ENCODE data around the gene DIAPH3. TPM values are rescaled to one million over a fixed set of nuclear protein-coding genes. Genes with fewer than 3 reads are reported as not detected.
"Not testable (repeated sequence)": the region's sequence is repeated elsewhere in the genome, so short reads cannot be mapped to it uniquely, and the experiment has no call there.

Gene DIAPH3
- total RNA-seq, 1 donor from 2014 or later: 24.1 TPM

- Mint-ChIP-seq H3K4me3 (ENCODE audit: unreplicated experiment) (no peak overlapping the region), H3K9me3 (ENCODE audit: low read depth) (no peaks in the 10 kb centered on the region)
These were observed 37.6 kb upstream of the DIAPH3 start for GRCh38 chr13:60201286-60201685.

DNA sequence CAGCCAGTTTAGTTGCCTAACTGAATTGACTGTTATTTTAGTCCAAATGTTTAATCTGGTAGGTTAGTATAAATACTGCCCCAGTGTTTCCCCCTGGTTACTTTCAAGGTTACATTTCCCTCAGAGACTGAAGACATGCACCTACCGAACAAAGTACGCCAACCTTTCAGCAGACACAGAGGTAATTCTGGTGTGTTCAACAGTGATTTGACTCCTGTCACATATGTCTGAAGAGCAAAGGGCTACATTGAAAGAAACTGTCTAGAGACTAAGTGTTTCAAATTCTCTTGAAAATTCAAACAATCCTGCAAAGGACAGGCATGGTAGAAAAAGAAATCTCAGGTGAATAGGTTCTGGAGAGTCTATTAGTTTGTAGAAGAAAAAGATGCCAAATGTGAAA, 32.2 kb upstream of the DIAPH3 start:
- not testable (repeated sequence) for H3K27me3 Mint-ChIP-seq (ENCODE audit: low read depth); H3K4me3 Mint-ChIP-seq (ENCODE audit: unreplicated experiment); H3K36me3 Mint-ChIP-seq (ENCODE audit: low read depth)

More at GRCh38 chr13:60201286-60201685, 37.6 kb upstream of the DIAPH3 start:
- TF ChIP-seq, protein P1, sequence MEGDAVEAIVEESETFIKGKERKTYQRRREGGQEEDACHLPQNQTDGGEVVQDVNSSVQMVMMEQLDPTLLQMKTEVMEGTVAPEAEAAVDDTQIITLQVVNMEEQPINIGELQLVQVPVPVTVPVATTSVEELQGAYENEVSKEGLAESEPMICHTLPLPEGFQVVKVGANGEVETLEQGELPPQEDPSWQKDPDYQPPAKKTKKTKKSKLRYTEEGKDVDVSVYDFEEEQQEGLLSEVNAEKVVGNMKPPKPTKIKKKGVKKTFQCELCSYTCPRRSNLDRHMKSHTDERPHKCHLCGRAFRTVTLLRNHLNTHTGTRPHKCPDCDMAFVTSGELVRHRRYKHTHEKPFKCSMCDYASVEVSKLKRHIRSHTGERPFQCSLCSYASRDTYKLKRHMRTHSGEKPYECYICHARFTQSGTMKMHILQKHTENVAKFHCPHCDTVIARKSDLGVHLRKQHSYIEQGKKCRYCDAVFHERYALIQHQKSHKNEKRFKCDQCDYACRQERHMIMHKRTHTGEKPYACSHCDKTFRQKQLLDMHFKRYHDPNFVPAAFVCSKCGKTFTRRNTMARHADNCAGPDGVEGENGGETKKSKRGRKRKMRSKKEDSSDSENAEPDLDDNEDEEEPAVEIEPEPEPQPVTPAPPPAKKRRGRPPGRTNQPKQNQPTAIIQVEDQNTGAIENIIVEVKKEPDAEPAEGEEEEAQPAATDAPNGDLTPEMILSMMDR (IDR thresholded peaks at IDR 0.05): no peak
- no peak overlapping the region for H3K27ac Mint-ChIP-seq (ENCODE audit: unreplicated experiment)
- DNase-seq (ENCODE audit: low spot score): no peak
- peaks cover 4% of the 10 kb centered on the region for H3K27me3 Mint-ChIP-seq (ENCODE audit: low read depth)
- no peaks in the 10 kb centered on the region for H3K4me1 Mint-ChIP-seq (ENCODE audit: low read depth)
- H3K36me3 Mint-ChIP-seq (ENCODE audit: low read depth): no peaks in the 10 kb centered on the region

GRCh38 chr13:60182907-60183306, 19.2 kb upstream of the DIAPH3 start:
- TF ChIP-seq, protein P1 (IDR thresholded peaks at IDR 0.05): no peak
- Mint-ChIP-seq H3K36me3 (ENCODE audit: low read depth) (no peaks in the 10 kb centered on the region), H3K4me3 (ENCODE audit: unreplicated experiment) (no peak overlapping the region), H3K27ac (ENCODE audit: unreplicated experiment) (no peak overlapping the region), H3K4me1 (ENCODE audit: low read depth) (no peaks in the 10 kb centered on the region), H3K9me3 (ENCODE audit: low read depth) (no peaks in the 10 kb centered on the region), H3K27me3 (ENCODE audit: low read depth) (peaks cover 5% of the 10 kb centered on the region)
- no peak for DNase-seq (ENCODE audit: low spot score)

More for the DNA sequence above, 32.2 kb upstream of the DIAPH3 start:
- H3K4me1 Mint-ChIP-seq (ENCODE audit: low read depth); DNase-seq (ENCODE audit: low spot score); H3K27ac Mint-ChIP-seq (ENCODE audit: unreplicated experiment): not testable (repeated sequence)
- H3K9me3 Mint-ChIP-seq (ENCODE audit: low read depth): peaks cover 11% of the 10 kb centered on the region

DNA sequence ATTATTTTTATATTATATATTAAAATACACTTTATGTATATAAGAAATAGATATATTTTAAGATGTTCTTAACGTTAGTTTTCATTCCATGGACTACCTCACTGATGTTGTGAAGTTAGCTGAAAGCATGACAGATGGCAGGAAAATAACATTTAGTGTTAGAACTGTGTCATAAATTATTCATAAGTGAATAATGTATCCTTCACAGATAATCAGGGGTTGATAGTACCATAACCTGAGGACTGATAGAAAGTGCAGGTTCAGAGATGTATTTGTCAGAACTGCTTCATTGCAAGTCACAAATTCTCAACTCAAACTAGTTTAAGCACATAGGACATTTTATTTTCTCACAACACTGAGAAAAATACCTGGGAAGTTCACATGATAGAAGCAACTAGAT, 14.6 kb upstream of the DIAPH3 start:
- no peak for DNase-seq (ENCODE audit: low spot score)
- Mint-ChIP-seq H3K36me3 (ENCODE audit: low read depth) (no peaks in the 10 kb centered on the region), H3K4me3 (ENCODE audit: unreplicated experiment) (no peak overlapping the region), H3K9me3 (ENCODE audit: low read depth) (no peaks in the 10 kb centered on the region), H3K4me1 (ENCODE audit: low read depth) (no peaks in the 10 kb centered on the region), H3K27me3 (ENCODE audit: low read depth) (peaks cover 5% of the 10 kb centered on the region), H3K27ac (ENCODE audit: unreplicated experiment) (no peak overlapping the region)
- TF ChIP-seq, protein P1 (IDR thresholded peaks at IDR 0.05): no peak

- TF ChIP-seq, protein P1 (IDR thresholded peaks at IDR 0.05): no peak
- Mint-ChIP-seq H3K9me3 (ENCODE audit: low read depth) (no peaks in the 10 kb centered on the region), H3K4me1 (ENCODE audit: low read depth) (no peaks in the 10 kb centered on the region), H3K36me3 (ENCODE audit: low read depth) (no peaks in the 10 kb centered on the region), H3K27ac (ENCODE audit: unreplicated experiment) (no peak overlapping the region), H3K4me3 (ENCODE audit: unreplicated experiment) (no peak overlapping the region), H3K27me3 (ENCODE audit: low read depth) (peaks cover 5% of the 10 kb centered on the region)
- DNase-seq (ENCODE audit: low spot score): no peak
These were observed 11.8 kb upstream of the DIAPH3 start for GRCh38 chr13:60175571-60175970.

- H3K4me1 Mint-ChIP-seq (ENCODE audit: low read depth): no peaks in the 10 kb centered on the region
- H3K4me3 Mint-ChIP-seq (ENCODE audit: unreplicated experiment): no peak overlapping the region
- no peaks in the 10 kb centered on the region for H3K36me3 Mint-ChIP-seq (ENCODE audit: low read depth)
- no peak overlapping the region for H3K27ac Mint-ChIP-seq (ENCODE audit: unreplicated experiment)
- H3K9me3 Mint-ChIP-seq (ENCODE audit: low read depth): no peaks in the 10 kb centered on the region
- TF ChIP-seq, protein P1 (IDR thresholded peaks at IDR 0.05): no peak
- DNase-seq (ENCODE audit: low spot score): no peak
- H3K27me3 Mint-ChIP-seq (ENCODE audit: low read depth): peaks cover 5% of the 10 kb centered on the region
These were observed 10.4 kb upstream of the DIAPH3 start for GRCh38 chr13:60174113-60174512.

Data from chondrocyte (in vitro differentiated cells).